ENCODE data around the gene CCL28.

DNA sequence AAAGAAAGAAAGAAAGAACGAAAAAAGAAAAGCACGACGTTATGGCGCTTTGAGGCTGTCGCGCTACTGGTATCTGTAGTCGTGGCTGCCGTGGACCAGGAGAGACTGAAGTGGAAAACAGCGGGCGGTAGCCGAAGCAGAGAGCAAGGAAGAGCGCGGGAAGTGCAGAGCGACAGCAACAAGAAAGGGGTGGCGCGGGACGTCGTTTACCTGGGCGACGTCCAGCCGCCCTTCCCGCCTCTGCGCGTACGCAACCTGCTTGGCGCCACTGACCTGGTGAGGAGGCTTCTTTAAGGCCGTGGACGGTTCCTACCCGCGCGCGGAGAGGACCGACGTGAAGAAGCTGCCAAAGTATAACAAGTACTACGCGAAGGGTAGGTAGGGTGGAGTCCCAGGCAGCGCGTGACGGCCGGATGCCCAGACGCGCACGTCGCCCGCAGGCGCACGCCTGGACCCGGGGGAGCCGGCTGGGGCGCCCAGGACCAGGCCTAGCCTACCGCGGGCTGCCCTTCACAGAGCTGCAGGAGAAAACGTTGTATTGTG, 15.4 kb downstream of the CCL28 start:
- TF ChIP-seq CTCF (conservative IDR thresholded peaks at IDR 0.05; ENCODE audit: low read depth in 2 of 2): no peak
- TF ChIP-seq CREB1 (CRISPR knock-in tag; IDR thresholded peaks at IDR 0.05; ENCODE audit: low read depth): peak; percentile 36; the same call in 1 of the 2 replicates
- TF ChIP-seq EZH2 (IDR thresholded peaks at IDR 0.05; ENCODE audit: low read depth, unreplicated experiment): no peak
- no peak for TF ChIP-seq REST (IDR thresholded peaks at IDR 0.05; ENCODE audit: unreplicated experiment)
- peak; percentile 67 for TF ChIP-seq POLR2AphosphoS5 (IDR thresholded peaks at IDR 0.05; ENCODE audit: low read depth)
- TF ChIP-seq EZH2phosphoT487 (IDR thresholded peaks at IDR 0.05; ENCODE audit: unreplicated experiment): no peak
- TF ChIP-seq, protein P1, sequence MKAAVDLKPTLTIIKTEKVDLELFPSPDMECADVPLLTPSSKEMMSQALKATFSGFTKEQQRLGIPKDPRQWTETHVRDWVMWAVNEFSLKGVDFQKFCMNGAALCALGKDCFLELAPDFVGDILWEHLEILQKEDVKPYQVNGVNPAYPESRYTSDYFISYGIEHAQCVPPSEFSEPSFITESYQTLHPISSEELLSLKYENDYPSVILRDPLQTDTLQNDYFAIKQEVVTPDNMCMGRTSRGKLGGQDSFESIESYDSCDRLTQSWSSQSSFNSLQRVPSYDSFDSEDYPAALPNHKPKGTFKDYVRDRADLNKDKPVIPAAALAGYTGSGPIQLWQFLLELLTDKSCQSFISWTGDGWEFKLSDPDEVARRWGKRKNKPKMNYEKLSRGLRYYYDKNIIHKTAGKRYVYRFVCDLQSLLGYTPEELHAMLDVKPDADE (IDR thresholded peaks at IDR 0.05): no peak
- TF ChIP-seq JUNB (IDR thresholded peaks at IDR 0.05; ENCODE audit: unreplicated experiment): no peak
- TF ChIP-seq ZNF114 (CRISPR knock-in tag; IDR thresholded peaks at IDR 0.05): no peak
- TF ChIP-seq STAT1 (IDR thresholded peaks at IDR 0.05; ENCODE audit: unreplicated experiment): no peak
- no peak for TF ChIP-seq ZNF462 (CRISPR knock-in tag; IDR thresholded peaks at IDR 0.05)
- TF ChIP-seq ZNF331 (CRISPR knock-in tag; IDR thresholded peaks at IDR 0.05; ENCODE audit: low read depth): no peak
